WERI-Rb-1 (cell line): ENCODE data around the gene GOLGA6L2.

ENCODE experiments used
- DNase-seq: peaks from one replicate; pipeline ENCODE4 v3.0.0-alpha.2; 2020
- H3K27ac ChIP-seq: fragments of 250-450 bp; sonication (Bioruptor Pico); 2 replicates; pipeline ENCODE4 v1.5.1; 2020; ENCODE audit warnings: mild to moderate bottlenecking, moderate library complexity
- H3K27me3 ChIP-seq: fragments of 250-450 bp; sonication (Bioruptor Pico); 2 replicates; pipeline ENCODE4 v1.5.1; 2021; ENCODE audit warnings: mild to moderate bottlenecking, low read depth, moderate library complexity; ENCODE audit not compliant: insufficient read depth, severe bottlenecking
- H3K36me3 ChIP-seq: fragments of 250-450 bp; sonication (Bioruptor Pico); 2 replicates; pipeline ENCODE4 v1.5.1; 2020; ENCODE audit warnings: mild to moderate bottlenecking, moderate library complexity
- H3K4me3 ChIP-seq: 2 replicates; pipeline ENCODE4 v1.5.1; 2011; ENCODE audit warnings: low read depth, mild to moderate bottlenecking, control low read depth, low read length
- H3K9me3 ChIP-seq: fragments of 250-450 bp; sonication (Bioruptor Pico); 2 replicates; pipeline ENCODE4 v1.5.1; 2021; ENCODE audit warnings: mild to moderate bottlenecking, moderate library complexity; ENCODE audit not compliant: severe bottlenecking
- TF ChIP-seq, protein P1 (sequence below): IDR thresholded peaks from 2 replicates; pipeline ENCODE4 v1.5.1; 2011; ENCODE audit warnings: low read depth, mild to moderate bottlenecking, control low read depth, inconsistent platforms, low read length

Gene GOLGA6L2

GRCh38 chr15:23444269-23444668, 2.8 kb downstream of the GOLGA6L2 start:
- Histone ChIP-seq H3K4me3 (no peak overlapping the region), H3K27me3 (no peaks in the 10 kb centered on the region), H3K9me3 (no peaks in the 10 kb centered on the region), H3K36me3 (no peaks in the 10 kb centered on the region), H3K27ac (no peak overlapping the region)
- TF ChIP-seq, protein P1, sequence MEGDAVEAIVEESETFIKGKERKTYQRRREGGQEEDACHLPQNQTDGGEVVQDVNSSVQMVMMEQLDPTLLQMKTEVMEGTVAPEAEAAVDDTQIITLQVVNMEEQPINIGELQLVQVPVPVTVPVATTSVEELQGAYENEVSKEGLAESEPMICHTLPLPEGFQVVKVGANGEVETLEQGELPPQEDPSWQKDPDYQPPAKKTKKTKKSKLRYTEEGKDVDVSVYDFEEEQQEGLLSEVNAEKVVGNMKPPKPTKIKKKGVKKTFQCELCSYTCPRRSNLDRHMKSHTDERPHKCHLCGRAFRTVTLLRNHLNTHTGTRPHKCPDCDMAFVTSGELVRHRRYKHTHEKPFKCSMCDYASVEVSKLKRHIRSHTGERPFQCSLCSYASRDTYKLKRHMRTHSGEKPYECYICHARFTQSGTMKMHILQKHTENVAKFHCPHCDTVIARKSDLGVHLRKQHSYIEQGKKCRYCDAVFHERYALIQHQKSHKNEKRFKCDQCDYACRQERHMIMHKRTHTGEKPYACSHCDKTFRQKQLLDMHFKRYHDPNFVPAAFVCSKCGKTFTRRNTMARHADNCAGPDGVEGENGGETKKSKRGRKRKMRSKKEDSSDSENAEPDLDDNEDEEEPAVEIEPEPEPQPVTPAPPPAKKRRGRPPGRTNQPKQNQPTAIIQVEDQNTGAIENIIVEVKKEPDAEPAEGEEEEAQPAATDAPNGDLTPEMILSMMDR: no peak
- no peak for DNase-seq

DNA sequence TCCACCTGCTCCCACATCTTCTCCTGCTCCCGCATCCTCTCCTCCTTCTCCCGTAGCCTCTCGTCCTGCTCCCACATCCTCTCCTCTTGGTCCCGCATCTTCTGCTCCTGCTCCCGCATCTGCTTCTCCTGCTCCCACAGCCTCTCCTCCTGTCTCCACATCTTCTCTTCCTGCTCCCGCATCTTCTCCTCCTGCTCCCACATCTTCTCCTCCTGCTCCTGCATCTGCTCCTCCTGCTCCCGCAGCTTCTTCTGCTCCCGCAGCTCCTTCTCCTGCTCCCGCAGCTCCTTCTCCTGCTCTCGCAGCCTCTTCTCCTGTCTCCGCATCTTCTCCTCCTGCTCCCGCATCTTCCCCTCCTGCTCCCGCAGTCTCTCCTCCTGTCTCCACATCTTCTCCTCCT, 5.8 kb downstream of the GOLGA6L2 start:
- DNase-seq: no peak
- Histone ChIP-seq H3K9me3 (no peaks in the 10 kb centered on the region), H3K27me3 (peaks cover 2% of the 10 kb centered on the region), H3K4me3 (no peak overlapping the region), H3K27ac (no peak overlapping the region), H3K36me3 (no peaks in the 10 kb centered on the region)
- TF ChIP-seq, protein P1: no peak

DNA sequence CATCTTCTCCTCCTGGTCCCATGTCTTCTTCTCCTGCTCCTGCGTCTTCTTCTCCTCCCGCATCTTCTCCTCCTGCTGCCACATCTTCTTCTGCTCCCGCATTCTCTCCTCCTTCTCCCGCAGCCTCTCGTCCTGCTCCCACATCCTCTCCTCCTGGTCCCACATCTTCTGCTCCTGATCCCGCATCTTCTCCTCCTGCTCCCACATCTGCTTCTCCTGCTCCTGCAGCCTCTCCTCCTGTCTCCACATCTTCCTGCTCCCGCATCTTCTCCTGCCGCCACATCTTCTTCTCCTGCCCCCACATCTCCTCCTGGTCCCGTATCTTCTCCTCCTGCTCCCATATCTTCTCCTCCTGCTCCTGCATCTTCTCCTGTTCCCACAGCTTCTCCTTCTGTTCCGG, 6.4 kb downstream of the GOLGA6L2 start:
- Histone ChIP-seq H3K4me3 (no peak overlapping the region), H3K27ac (no peak overlapping the region), H3K27me3 (peaks cover 2% of the 10 kb centered on the region), H3K9me3 (no peaks in the 10 kb centered on the region), H3K36me3 (no peaks in the 10 kb centered on the region)
- TF ChIP-seq, protein P1: no peak
- DNase-seq: no peak

DNA sequence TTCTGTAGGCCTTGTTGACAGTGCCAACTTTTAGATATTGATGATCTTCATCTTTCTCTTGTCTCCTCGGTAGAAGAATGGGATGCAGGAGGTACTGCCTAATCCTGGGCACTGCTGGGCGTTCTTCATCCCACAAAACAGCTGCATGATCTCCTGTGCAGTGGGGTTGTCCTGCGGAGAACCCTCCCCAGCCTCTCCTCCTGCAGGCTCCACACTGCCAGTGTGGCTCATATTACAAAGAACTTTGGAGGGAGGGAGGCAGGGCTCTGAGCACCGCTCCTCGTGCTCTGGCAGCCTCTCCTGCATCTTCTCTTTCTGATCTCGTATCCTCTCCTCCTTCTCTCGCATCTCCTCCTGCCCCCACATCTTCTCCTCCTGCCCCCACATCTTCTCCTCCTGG, 7.5 kb downstream of the GOLGA6L2 start:
- no peaks in the 10 kb centered on the region for H3K36me3 ChIP-seq
- no peak overlapping the region for H3K4me3 ChIP-seq
- H3K9me3 ChIP-seq: no peaks in the 10 kb centered on the region
- H3K27ac ChIP-seq: no peak overlapping the region
- peaks cover 2% of the 10 kb centered on the region for H3K27me3 ChIP-seq
- TF ChIP-seq, protein P1: no peak
- no peak for DNase-seq

GRCh38 chr15:23438816-23439466, 8.1 kb downstream of the GOLGA6L2 start:
- no peak for DNase-seq
- H3K27me3 ChIP-seq: peaks cover 2% of the 10 kb centered on the region
- no peaks in the 10 kb centered on the region for H3K9me3 ChIP-seq
- H3K27ac ChIP-seq: no peak overlapping the region
- H3K36me3 ChIP-seq: no peaks in the 10 kb centered on the region
- TF ChIP-seq, protein P1: no peak
- no peak overlapping the region for H3K4me3 ChIP-seq

DNA sequence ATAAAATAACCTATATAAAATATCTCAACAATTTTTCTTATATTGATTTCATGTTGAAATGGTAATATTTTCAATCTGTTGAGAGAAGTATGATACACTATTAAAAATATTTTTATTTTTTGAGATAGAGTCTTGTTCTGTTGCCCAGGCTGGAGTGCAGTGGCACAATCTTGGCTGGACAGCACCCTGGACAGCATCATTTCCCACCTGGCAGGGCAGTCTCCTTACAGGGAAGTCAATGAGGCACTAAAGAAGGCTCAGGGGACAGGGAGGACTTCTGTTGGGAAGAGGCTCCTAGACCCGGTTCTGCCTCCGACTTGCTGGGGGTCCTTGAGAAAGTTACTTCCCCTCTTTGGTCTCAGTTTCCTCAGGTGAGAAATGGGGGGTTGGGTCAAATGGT, 9.4 kb downstream of the GOLGA6L2 start:
- H3K27me3 ChIP-seq: peaks cover 2% of the 10 kb centered on the region
- no peak overlapping the region for H3K4me3 ChIP-seq
- no peaks in the 10 kb centered on the region for H3K36me3 ChIP-seq
- no peak overlapping the region for H3K27ac ChIP-seq
- DNase-seq: no peak
- no peaks in the 10 kb centered on the region for H3K9me3 ChIP-seq
- TF ChIP-seq, protein P1: no peak
